ENCODE results near the gene MED29.

MED29 gene

DNA sequence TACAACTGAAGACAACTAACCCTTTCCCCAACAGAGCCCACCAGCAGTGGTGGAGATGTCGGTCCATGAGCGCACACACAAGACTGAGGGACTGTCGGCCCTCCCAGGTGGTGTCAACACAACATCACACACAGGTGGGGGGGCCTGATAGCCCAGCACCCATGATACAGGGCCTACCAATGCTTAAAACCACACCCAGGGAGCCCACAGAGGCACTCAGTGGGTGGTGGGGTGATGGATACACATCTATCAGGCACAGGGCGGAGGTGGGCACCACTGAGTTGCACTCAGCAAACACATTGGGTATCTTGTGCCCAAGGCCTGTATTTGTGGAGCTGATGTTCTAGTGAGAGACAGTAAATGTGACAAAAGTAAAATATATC, 8.5 kb downstream of the MED29 start:
- no peak for DNase-seq

GRCh38 chr19:39400061-39400460, 8.9 kb downstream of the MED29 start:
- no peak for DNase-seq

- DNase-seq, result no peak
Observed at GRCh38 chr19:39401070-39401548, 9.9 kb downstream of the MED29 start.

GRCh38 chr19:39401549-39402345, 10.6 kb downstream of the MED29 start:
- DNase-seq, result peak; percentile 93

- DNase-seq, result peak; percentile 96
Observed at GRCh38 chr19:39402346-39403300, 11.4 kb downstream of the MED29 start.

DNA sequence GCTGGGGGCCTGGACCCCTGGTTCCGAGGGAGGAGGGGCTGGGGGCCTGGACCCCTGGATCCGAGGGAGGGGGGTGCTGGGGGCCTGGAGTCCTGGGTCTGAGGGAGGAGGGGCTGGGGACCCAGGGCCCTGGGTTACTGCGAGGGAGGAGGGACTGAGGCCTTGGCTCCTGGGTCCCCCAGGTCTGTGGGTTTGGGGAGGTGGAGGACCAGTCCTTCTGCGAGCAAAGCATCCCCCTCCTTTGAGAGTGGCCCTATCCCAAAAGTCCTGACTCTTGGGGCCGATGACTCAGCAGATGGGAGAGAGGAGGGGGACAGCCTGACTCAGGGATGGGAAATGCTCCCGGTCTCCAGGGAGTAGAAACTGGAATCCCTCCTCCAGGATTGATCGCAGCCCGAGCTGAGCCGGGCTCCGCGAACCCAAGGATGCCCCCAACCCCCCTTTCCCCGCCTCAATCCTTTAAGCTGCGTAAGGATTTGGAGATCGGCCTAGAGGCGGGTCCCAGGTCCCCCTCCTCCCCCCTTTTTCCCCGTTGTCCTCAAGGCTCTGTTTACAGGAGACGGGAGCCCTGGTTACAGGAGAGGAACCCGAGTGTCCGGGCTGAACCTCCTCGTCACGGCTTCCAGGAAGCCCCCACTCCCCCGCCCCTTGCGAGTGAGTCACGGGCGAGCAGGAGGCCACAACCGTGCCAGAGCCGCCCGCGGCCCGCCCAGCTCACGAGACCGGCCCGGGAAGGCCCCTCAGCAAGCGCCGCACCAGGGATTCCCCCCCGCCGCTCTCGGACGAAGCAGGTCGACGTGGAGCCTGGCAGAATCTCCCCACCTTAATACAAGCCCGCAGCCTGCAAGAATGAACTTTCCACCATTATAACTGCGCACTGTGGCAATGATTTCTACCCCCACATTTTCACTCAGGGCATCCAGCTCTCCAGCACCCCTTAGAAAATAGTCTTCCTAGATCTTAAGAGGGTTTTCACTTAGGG, 12.4 kb downstream of the MED29 start:
- peak; percentile 99 for DNase-seq

GRCh38 chr19:39405261-39405957, 14.2 kb downstream of the MED29 start:
- DNase-seq, result peak; percentile 51

- DNase-seq, result peak; percentile 95
Observed at GRCh38 chr19:39405958-39406655, 14.9 kb downstream of the MED29 start.

- DNase-seq, result peak; percentile 96
Observed at GRCh38 chr19:39406656-39407409, 15.7 kb downstream of the MED29 start, which contains the start of gene ZFP36. ZFP36 (plus strand) TSS chr19:39406847; CDS start chr19:39406905, 58 bp downstream.

GRCh38 chr19:39407410-39407659, 16.2 kb downstream of the MED29 start:
- DNase-seq, result peak; percentile 80

DNA sequence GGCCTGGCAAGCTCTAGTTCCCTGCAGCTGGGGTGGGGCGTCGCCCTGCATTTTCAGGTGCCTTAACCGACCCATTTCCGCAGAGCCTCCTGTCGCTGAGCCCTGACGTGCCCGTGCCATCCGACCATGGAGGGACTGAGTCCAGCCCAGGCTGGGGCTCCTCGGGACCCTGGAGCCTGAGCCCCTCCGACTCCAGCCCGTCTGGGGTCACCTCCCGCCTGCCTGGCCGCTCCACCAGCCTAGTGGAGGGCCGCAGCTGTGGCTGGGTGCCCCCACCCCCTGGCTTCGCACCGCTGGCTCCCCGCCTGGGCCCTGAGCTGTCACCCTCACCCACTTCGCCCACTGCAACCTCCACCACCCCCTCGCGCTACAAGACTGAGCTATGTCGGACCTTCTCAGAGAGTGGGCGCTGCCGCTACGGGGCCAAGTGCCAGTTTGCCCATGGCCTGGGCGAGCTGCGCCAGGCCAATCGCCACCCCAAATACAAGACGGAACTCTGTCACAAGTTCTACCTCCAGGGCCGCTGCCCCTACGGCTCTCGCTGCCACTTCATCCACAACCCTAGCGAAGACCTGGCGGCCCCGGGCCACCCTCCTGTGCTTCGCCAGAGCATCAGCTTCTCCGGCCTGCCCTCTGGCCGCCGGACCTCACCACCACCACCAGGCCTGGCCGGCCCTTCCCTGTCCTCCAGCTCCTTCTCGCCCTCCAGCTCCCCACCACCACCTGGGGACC, 16.6 kb downstream of the MED29 start:
- no peak for DNase-seq

DNA sequence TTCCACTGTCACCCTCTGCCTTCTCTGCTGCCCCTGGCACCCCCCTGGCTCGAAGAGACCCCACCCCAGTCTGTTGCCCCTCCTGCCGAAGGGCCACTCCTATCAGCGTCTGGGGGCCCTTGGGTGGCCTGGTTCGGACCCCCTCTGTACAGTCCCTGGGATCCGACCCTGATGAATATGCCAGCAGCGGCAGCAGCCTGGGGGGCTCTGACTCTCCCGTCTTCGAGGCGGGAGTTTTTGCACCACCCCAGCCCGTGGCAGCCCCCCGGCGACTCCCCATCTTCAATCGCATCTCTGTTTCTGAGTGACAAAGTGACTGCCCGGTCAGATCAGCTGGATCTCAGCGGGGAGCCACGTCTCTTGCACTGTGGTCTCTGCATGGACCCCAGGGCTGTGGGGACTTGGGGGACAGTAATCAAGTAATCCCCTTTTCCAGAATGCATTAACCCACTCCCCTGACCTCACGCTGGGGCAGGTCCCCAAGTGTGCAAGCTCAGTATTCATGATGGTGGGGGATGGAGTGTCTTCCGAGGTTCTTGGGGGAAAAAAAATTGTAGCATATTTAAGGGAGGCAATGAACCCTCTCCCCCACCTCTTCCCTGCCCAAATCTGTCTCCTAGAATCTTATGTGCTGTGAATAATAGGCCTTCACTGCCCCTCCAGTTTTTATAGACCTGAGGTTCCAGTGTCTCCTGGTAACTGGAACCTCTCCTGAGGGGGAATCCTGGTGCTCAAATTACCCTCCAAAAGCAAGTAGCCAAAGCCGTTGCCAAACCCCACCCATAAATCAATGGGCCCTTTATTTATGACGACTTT, 17.4 kb downstream of the MED29 start:
- peak; percentile 81 for DNase-seq

- peak; percentile 96 for DNase-seq
Observed at GRCh38 chr19:39409208-39410016, 18.2 kb downstream of the MED29 start.

- peak; percentile 74 for DNase-seq
Observed at GRCh38 chr19:39410017-39410830, 19.0 kb downstream of the MED29 start.

- DNase-seq, result no peak
Observed at GRCh38 chr19:39410831-39411080, 19.6 kb downstream of the MED29 start.

DNA sequence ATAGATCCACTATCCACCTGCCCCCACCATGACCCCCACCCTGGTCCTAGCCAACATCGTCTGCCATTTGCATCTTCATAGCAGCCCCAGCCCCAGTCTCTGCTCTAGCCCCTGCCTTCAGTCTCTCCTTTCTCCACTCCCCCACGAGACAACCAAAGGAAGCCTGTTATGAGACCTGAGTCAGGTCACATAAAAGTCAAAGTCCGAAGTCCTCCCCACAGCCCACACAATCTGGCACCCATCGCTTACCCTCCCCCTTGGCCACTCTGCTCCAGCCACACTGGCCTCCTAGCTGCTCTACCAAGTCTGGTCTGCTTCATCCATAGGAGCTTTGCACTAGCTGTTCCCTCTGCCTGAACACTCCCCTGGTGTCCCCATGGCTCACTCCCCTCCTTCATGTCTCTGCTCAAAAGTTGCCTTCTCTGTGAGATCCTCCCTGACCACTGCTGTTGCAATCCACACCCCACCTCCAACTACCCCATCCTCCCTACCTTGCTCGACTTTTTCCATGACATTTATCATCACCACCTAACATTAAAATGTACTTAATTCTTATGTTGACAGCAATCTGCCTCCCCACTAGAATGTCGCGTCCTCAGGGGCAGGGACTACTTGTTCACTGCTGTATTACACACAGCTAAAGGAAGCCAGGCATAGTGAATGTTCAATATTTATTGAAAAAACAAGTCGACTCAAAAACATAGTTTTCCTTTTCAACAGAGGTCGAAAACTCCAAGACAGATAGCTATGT, 20.1 kb downstream of the MED29 start:
- DNase-seq, result peak; percentile 82

DNA sequence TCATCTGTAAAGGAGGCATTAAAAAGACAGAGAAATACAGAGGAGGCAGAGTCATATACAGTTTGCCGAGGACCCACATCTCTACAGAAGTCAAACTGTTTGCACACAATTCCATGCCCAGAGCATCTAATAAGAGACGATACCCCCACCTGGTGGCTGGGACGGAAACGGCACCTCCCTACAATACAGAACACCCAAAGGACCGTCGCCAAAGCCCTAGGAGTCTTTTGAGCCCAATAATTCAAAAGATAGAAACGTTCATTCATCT, 20.6 kb downstream of the MED29 start:
- DNase-seq, result peak; percentile 94
